Osteocyte (in vitro differentiated cells): ENCODE data around the gene ASCC1. TPM values are rescaled to one million over a fixed set of nuclear protein-coding genes. Genes with fewer than 3 reads are reported as not detected.
"Not testable (repeated sequence)": the region's sequence is repeated elsewhere in the genome, so short reads cannot be mapped to it uniquely, and the experiment has no call there.

Source experiments
- DNase-seq: peaks from one replicate; pipeline ENCODE4 v3.0.0; 2021; ENCODE audit warnings: mixed read lengths; ENCODE audit not compliant: unreplicated experiment; ENCODE audit errors: extremely low spot score
- H3K27ac Mint-ChIP-seq: one replicate; pipeline ENCODE4 v1.8.0; 2021; ENCODE audit warnings: mild to moderate bottlenecking, mixed read lengths; ENCODE audit not compliant: unreplicated experiment
- H3K27me3 Mint-ChIP-seq: one replicate; pipeline ENCODE4 v1.8.0; 2021; ENCODE audit warnings: mixed read lengths; ENCODE audit not compliant: unreplicated experiment
- H3K36me3 Mint-ChIP-seq: one replicate; pipeline ENCODE4 v1.8.0; 2021; ENCODE audit warnings: mixed read lengths; ENCODE audit not compliant: unreplicated experiment
- H3K4me1 Mint-ChIP-seq: one replicate; pipeline ENCODE4 v1.8.0; 2021; ENCODE audit warnings: mixed read lengths; ENCODE audit not compliant: unreplicated experiment
- H3K4me3 Mint-ChIP-seq: one replicate; pipeline ENCODE4 v1.8.0; 2021; ENCODE audit warnings: mild to moderate bottlenecking, moderate library complexity, mixed read lengths; ENCODE audit not compliant: unreplicated experiment
- H3K9me3 Mint-ChIP-seq: one replicate; pipeline ENCODE4 v1.8.0; 2021; ENCODE audit warnings: mixed read lengths; ENCODE audit not compliant: unreplicated experiment
- CTCF ChIP-seq: fragments of 200-600 bp; sonication (generic); IDR thresholded peaks from 2 replicates; pipeline ENCODE4 v1.5.0; 2021; ENCODE audit warnings: antibody characterized with exemption, mild to moderate bottlenecking, moderate library complexity
- total RNA-seq: library from RNA; stranded (reverse); gene quantifications from 2 replicates; pipeline ENCODE4 v1.2.1, GENCODE V29; 2021

Gene ASCC1
- total RNA-seq, 1 donor from 2014 or later = 39.1 TPM

GRCh38 chr10:72162978-72163377 lies 53.1 kb downstream of the ASCC1 start:
- H3K27ac Mint-ChIP-seq = peak overlapping the region; percentile 28
- no peaks in the 10 kb centered on the region for H3K27me3 Mint-ChIP-seq
- TF ChIP-seq CTCF = no peak
- DNase-seq = no peak
- H3K4me1 Mint-ChIP-seq = peaks cover 16% of the 10 kb centered on the region
- H3K9me3 Mint-ChIP-seq = no peaks in the 10 kb centered on the region
- no peak overlapping the region for H3K4me3 Mint-ChIP-seq
- peaks cover 18% of the 10 kb centered on the region for H3K36me3 Mint-ChIP-seq

DNA sequence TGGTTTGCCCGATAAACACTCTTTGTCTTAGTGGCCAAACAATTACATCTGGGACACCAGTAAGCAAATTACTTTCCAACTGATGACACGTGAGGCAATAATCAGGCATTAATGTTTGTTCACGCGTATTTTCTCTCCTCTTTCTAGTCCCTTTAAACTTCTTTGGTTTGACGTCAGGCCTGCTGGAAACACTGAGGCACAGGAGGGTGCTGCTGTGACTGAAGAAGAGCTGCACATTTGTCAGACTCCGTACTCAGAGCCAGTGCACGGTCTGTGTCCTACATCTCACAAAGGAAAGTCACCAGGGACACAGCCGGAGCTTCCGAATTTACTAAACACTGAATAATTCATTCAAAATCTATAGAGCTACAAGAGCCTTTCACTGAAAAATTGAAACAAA lies 57.9 kb downstream of the ASCC1 start:
- Mint-ChIP-seq H3K9me3 (no peaks in the 10 kb centered on the region), H3K27me3 (no peaks in the 10 kb centered on the region), H3K27ac (no peak overlapping the region), H3K4me3 (no peak overlapping the region), H3K36me3 (peaks cover 26% of the 10 kb centered on the region), H3K4me1 (peaks cover 12% of the 10 kb centered on the region)
- no peak for DNase-seq
- no peak for TF ChIP-seq CTCF

GRCh38 chr10:72156223-72156622 lies 59.9 kb downstream of the ASCC1 start:
- no peaks in the 10 kb centered on the region for H3K9me3 Mint-ChIP-seq
- H3K27me3 Mint-ChIP-seq = no peaks in the 10 kb centered on the region
- H3K4me1 Mint-ChIP-seq = peaks cover 8% of the 10 kb centered on the region
- peaks cover 24% of the 10 kb centered on the region for H3K36me3 Mint-ChIP-seq
- H3K27ac Mint-ChIP-seq = no peak overlapping the region
- no peak for TF ChIP-seq CTCF
- DNase-seq = no peak
- H3K4me3 Mint-ChIP-seq = no peak overlapping the region

DNA sequence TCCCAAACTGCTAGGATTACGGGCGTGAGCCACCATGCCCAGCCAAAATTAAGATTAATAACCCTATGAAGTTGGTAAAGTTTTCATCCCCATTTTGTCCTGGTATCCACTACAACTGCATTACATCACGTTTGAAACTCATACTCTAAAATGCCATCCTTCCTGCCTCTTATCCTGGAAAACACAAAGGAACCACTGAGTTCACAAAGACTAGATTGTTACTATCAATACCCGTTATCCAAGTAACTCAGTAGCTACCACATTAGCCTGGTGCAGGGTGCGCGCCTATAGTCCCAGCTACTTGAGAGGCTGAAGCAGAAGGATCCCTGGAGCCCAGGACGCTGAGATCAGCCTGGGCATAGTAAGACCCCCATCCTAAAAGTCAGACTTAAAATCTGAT lies 63.8 kb downstream of the ASCC1 start:
- Mint-ChIP-seq H3K9me3 (no peaks in the 10 kb centered on the region), H3K27me3 (no peaks in the 10 kb centered on the region)
- no peak for TF ChIP-seq CTCF

GRCh38 chr10:72150746-72151478 lies 65.2 kb downstream of the ASCC1 start:
- H3K36me3 Mint-ChIP-seq = peaks cover 14% of the 10 kb centered on the region
- not testable (repeated sequence) for H3K4me3 Mint-ChIP-seq, DNase-seq, H3K4me1 Mint-ChIP-seq, H3K27ac Mint-ChIP-seq, H3K9me3 Mint-ChIP-seq, H3K27me3 Mint-ChIP-seq

More for the DNA sequence above, 63.8 kb downstream of the ASCC1 start:
- no peak for DNase-seq
- Mint-ChIP-seq H3K4me1 (no peaks in the 10 kb centered on the region), H3K27ac (no peak overlapping the region), H3K4me3 (no peak overlapping the region), H3K36me3 (peaks cover 21% of the 10 kb centered on the region)

GRCh38 chr10:72147324-72147584 lies 68.8 kb downstream of the ASCC1 start:
- not testable (repeated sequence) for H3K27me3 Mint-ChIP-seq, H3K27ac Mint-ChIP-seq, H3K9me3 Mint-ChIP-seq, H3K4me3 Mint-ChIP-seq, DNase-seq, H3K4me1 Mint-ChIP-seq
- peaks cover 16% of the 10 kb centered on the region for H3K36me3 Mint-ChIP-seq
